H1 (cell line): ENCODE results near the gene SCN7A. TPM values are rescaled to one million over a fixed set of nuclear protein-coding genes. Genes with fewer than 3 reads are reported as not detected.

Experiments used
- CTCF ChIA-PET: fragments of 300-600 bp; sonication (Branson Sonifier 250); formaldehyde crosslinking; loops from one replicate; lab custom pipeline; 2021; ENCODE audit not compliant: partially characterized antibody; lab: Charles Lee
- POLR2A ChIA-PET: fragments of 300-600 bp; sonication (Branson Sonifier 250); formaldehyde crosslinking; loops from one replicate; lab custom pipeline; 2021; ENCODE audit warnings: inconsistent platforms; ENCODE audit not compliant: partially characterized antibody; lab: Charles Lee
- DNase-seq, 2 experiments: peaks; one replicate each; pipeline versions ENCODE4 v3.0.0 to v3.0.0-alpha.2; 2010 to 2022; ENCODE audit warnings: low spot score in 2 of 2, low read depth in 1 of 2, mixed read lengths in 1 of 2
- FAIRE-seq: peaks from 2 replicates; lab custom pipeline; 2011; peaks lifted over from hg19 to GRCh38; lab: Jason Lieb, UNC
- H2AFZ ChIP-seq: 2 replicates; pipeline ENCODE4 v1.8.1; 2012; ENCODE audit warnings: low read length, inconsistent platforms
- H2AK5ac ChIP-seq: 2 replicates; pipeline ENCODE4 v1.6.1; 2013; ENCODE audit warnings: low read depth, low read length
- H2BK120ac ChIP-seq: replicated peaks from 2 replicates; pipeline ENCODE3; 2013; ENCODE audit warnings: low read depth, low read length, inconsistent platforms
- H2BK12ac ChIP-seq: 2 replicates; pipeline ENCODE4 v1.6.1; 2013; ENCODE audit warnings: low read depth, low read length
- H2BK15ac ChIP-seq: 2 replicates; pipeline ENCODE4 v1.6.1; 2013; ENCODE audit warnings: low read length
- H2BK20ac ChIP-seq: 2 replicates; pipeline ENCODE4 v1.6.1; 2013; ENCODE audit warnings: low read length
- H2BK5ac ChIP-seq: 2 replicates; pipeline ENCODE4 v1.6.1; 2013; ENCODE audit warnings: low read depth, low read length
- H3K14ac ChIP-seq: 2 replicates; pipeline ENCODE4 v1.6.1; 2013; ENCODE audit warnings: inconsistent platforms; ENCODE audit not compliant: insufficient read length
- H3K18ac ChIP-seq: 2 replicates; pipeline ENCODE4 v1.6.1; 2013; ENCODE audit warnings: low read length; ENCODE audit errors: extremely low read depth
- H3K23ac ChIP-seq: 2 replicates; pipeline ENCODE4 v1.6.1; 2013; ENCODE audit warnings: inconsistent platforms; ENCODE audit not compliant: insufficient read length
- H3K23me2 ChIP-seq: 2 replicates; pipeline ENCODE4 v1.6.1; 2013; ENCODE audit warnings: low read depth, low read length
- H3K27ac ChIP-seq: 2 replicates; pipeline ENCODE4 v1.6.1; 2011; ENCODE audit warnings: low read depth, low read length, inconsistent platforms
- H3K27me3 ChIP-seq, 4 experiments: replicated peaks in 1 of 4; 1 replicate in 1 of 4; 2 replicates in 3 of 4; pipeline versions ENCODE4 v1.6.1 to v1.8.1; 2011 to 2013; ENCODE audit warnings: low read length in 3 of 4, mild to moderate bottlenecking in 3 of 4, inconsistent platforms in 2 of 4, mixed read lengths in 2 of 4, moderate library complexity in 1 of 4; ENCODE audit not compliant: control insufficient read depth in 3 of 4, insufficient read depth in 3 of 4; ENCODE audit errors: extremely low read depth in 1 of 4
- H3K36me3 ChIP-seq, 4 experiments: 2 replicates each; pipeline versions ENCODE4 v1.6.1 to v1.8.1; 2011 to 2013; ENCODE audit warnings: mild to moderate bottlenecking in 4 of 4, low read length in 3 of 4, moderate library complexity in 2 of 4, control low read depth in 1 of 4, inconsistent platforms in 1 of 4; ENCODE audit not compliant: insufficient read depth in 4 of 4, control insufficient read depth in 2 of 4
- H3K4ac ChIP-seq: replicated peaks from 2 replicates; pipeline ENCODE3; 2013; ENCODE audit warnings: low read length, low read depth, mixed read lengths, inconsistent platforms; ENCODE audit not compliant: insufficient read length
- H3K4me1 ChIP-seq, 4 experiments: replicated peaks in 1 of 4; 1 replicate in 1 of 4; 2 replicates in 3 of 4; pipeline versions ENCODE4 v1.6.1 to v1.8.1; 2011 to 2013; ENCODE audit warnings: low read length in 3 of 4, inconsistent platforms in 2 of 4, mixed read lengths in 1 of 4; ENCODE audit not compliant: insufficient read depth in 4 of 4, control insufficient read depth in 3 of 4
- H3K4me2 ChIP-seq, 2 experiments: 2 replicates each; pipeline versions ENCODE4 v1.6.1 to v1.8.1; 2011 to 2013; ENCODE audit warnings: low read depth in 2 of 2, low read length in 2 of 2, control low read depth in 1 of 2, inconsistent platforms in 1 of 2, mild to moderate bottlenecking in 1 of 2; ENCODE audit not compliant: insufficient read depth in 1 of 2
- H3K4me3 ChIP-seq, 4 experiments: fragments of 200-600, 300-600 bp in 1 of 4; sonication (generic), shearing (Covaris generic), sonication (Bioruptor Twin) in 1 of 4; 2 replicates each; pipeline versions ENCODE4 v1.5.1 to v1.8.1; 2011 to 2016; ENCODE audit warnings: low read length in 4 of 4, low read depth in 3 of 4, control low read depth in 2 of 4, inconsistent platforms in 2 of 4, mild to moderate bottlenecking in 2 of 4, mixed read lengths in 1 of 4, moderate library complexity in 1 of 4; ENCODE audit not compliant: insufficient read depth in 2 of 4; ENCODE audit errors: extremely low read depth in 1 of 4
- H3K56ac ChIP-seq: replicated peaks from 2 replicates; pipeline ENCODE3; 2013; ENCODE audit warnings: low read depth, mild to moderate bottlenecking, mixed read lengths, low read length, inconsistent platforms; ENCODE audit not compliant: insufficient read length
- H3K79me1 ChIP-seq: 2 replicates; pipeline ENCODE4 v1.6.1; 2013; ENCODE audit warnings: low read depth, low read length, control low read depth
- H3K79me2 ChIP-seq, 2 experiments: 2 replicates each; pipeline versions ENCODE4 v1.6.1 to v1.8.1; 2012 to 2013; ENCODE audit warnings: low read length in 2 of 2, mild to moderate bottlenecking in 2 of 2, inconsistent platforms in 1 of 2; ENCODE audit not compliant: insufficient read depth in 2 of 2, control insufficient read depth in 1 of 2
- H3K9ac ChIP-seq, 4 experiments: replicated peaks in 1 of 4; 1 replicate in 1 of 4; 2 replicates in 3 of 4; pipeline versions ENCODE4 v1.6.1 to v1.8.1; 2011 to 2013; ENCODE audit warnings: low read depth in 3 of 4, low read length in 3 of 4, control low read depth in 2 of 4, mild to moderate bottlenecking in 2 of 4, moderate library complexity in 2 of 4, inconsistent platforms in 1 of 4; ENCODE audit errors: extremely low read depth in 1 of 4
- H3K9me3 ChIP-seq, 2 experiments: 2 replicates each; pipeline versions ENCODE4 v1.6.1 to v1.8.1; 2012 to 2013; ENCODE audit warnings: mild to moderate bottlenecking in 2 of 2, moderate library complexity in 2 of 2, control low read depth in 1 of 2, inconsistent platforms in 1 of 2, low read depth in 1 of 2, low read length in 1 of 2, mixed read lengths in 1 of 2; ENCODE audit not compliant: insufficient read depth in 2 of 2
- H4K20me1 ChIP-seq, 2 experiments: replicated peaks in 1 of 2; 2 replicates each; pipeline versions ENCODE3 to v1.8.1; 2011 to 2013; ENCODE audit warnings: inconsistent platforms in 2 of 2, low read length in 2 of 2, mild to moderate bottlenecking in 1 of 2; ENCODE audit not compliant: insufficient read depth in 2 of 2, control insufficient read depth in 1 of 2
- H4K5ac ChIP-seq: 2 replicates; pipeline ENCODE4 v1.6.1; 2013; ENCODE audit warnings: low read length, low read depth, mixed read lengths, inconsistent platforms; ENCODE audit not compliant: insufficient read length
- H4K8ac ChIP-seq: 2 replicates; pipeline ENCODE4 v1.8.0; 2013; ENCODE audit warnings: mild to moderate bottlenecking, moderate library complexity, low read length, inconsistent platforms; ENCODE audit not compliant: insufficient read depth; ENCODE audit errors: extremely low read depth
- H4K91ac ChIP-seq: replicated peaks from 2 replicates; pipeline ENCODE3; 2013; ENCODE audit warnings: low read length, mixed read lengths, inconsistent platforms; ENCODE audit not compliant: insufficient read length
- CBX8 ChIP-seq: fragments of 300-800, 300-1000 bp; sonication (generic); IDR thresholded peaks from 2 replicates; pipeline ENCODE4 v1.7.1; 2016; ENCODE audit warnings: low read depth, low read length, borderline replicate concordance
- CEBPB ChIP-seq: IDR thresholded peaks from 2 replicates; pipeline ENCODE4 v1.6.1; 2012; ENCODE audit warnings: low read depth, low read length
- CHD1 ChIP-seq: IDR thresholded peaks from 2 replicates; pipeline ENCODE4 v1.6.1; 2012; ENCODE audit warnings: low read depth, low read length, improper control_type of control experiment
- EZH2 ChIP-seq: fragments of 200-600 bp; sonication (generic); IDR thresholded peaks from 2 replicates; pipeline ENCODE4 v1.7.1; 2012; ENCODE audit warnings: low read depth, mild to moderate bottlenecking, moderate library complexity, low read length, inconsistent platforms; ENCODE audit not compliant: severe bottlenecking
- HDAC6 ChIP-seq: IDR thresholded peaks from one replicate; pipeline ENCODE4 v1.7.1; 2012; ENCODE audit warnings: low read depth, mild to moderate bottlenecking, inconsistent platforms, low read length, moderate library complexity
- NANOG ChIP-seq: IDR thresholded peaks from 2 replicates; pipeline ENCODE4 v1.6.1; 2011; ENCODE audit warnings: low read length, low read depth, mild to moderate bottlenecking, inconsistent platforms; ENCODE audit not compliant: insufficient read depth, poor library complexity, severe bottlenecking
- POLR2A ChIP-seq, 2 experiments: IDR thresholded peaks; 1 replicate in 1 of 2; 2 replicates in 1 of 2; pipeline ENCODE4 v1.6.1; 2011; ENCODE audit warnings: low read depth in 2 of 2, low read length in 2 of 2, mild to moderate bottlenecking in 2 of 2; ENCODE audit errors: control extremely low read depth in 1 of 2
- RAD21 ChIP-seq, 2 experiments: IDR thresholded peaks in 1 of 2; conservative IDR thresholded peaks in 1 of 2; 2 replicates each; pipeline ENCODE4 v1.6.1; 2011; ENCODE audit warnings: low read depth in 2 of 2, low read length in 2 of 2, improper control_type of control experiment in 1 of 2, inconsistent platforms in 1 of 2, mild to moderate bottlenecking in 1 of 2, moderate library complexity in 1 of 2
- RNF2 ChIP-seq: fragments of 200-900, 300-1000 bp; sonication (generic); IDR thresholded peaks from 2 replicates; pipeline ENCODE4 v1.7.1; 2016; ENCODE audit warnings: borderline replicate concordance, low read depth, mild to moderate bottlenecking, antibody characterized with exemption, low read length; ENCODE audit not compliant: poor library complexity, severe bottlenecking; ENCODE audit errors: missing control alignments
- SIRT6 ChIP-seq: IDR thresholded peaks from one replicate; pipeline ENCODE4 v1.7.1; 2012; ENCODE audit warnings: low read length, inconsistent platforms
- SIX5 ChIP-seq: IDR thresholded peaks from 2 replicates; pipeline ENCODE4 v1.6.1; 2011; ENCODE audit warnings: mild to moderate bottlenecking, low read depth, low read length
- SP4 ChIP-seq: IDR thresholded peaks from 2 replicates; pipeline ENCODE4 v1.6.1; 2012; ENCODE audit warnings: low read length, inconsistent platforms
- TAF1 ChIP-seq: IDR thresholded peaks from 2 replicates; pipeline ENCODE4 v1.6.1; 2011; ENCODE audit warnings: mild to moderate bottlenecking, low read depth, low read length
- TEAD4 ChIP-seq: IDR thresholded peaks from 2 replicates; pipeline ENCODE4 v1.6.1; 2012; ENCODE audit warnings: low read depth, low read length, inconsistent platforms, mixed read lengths
- WGBS, 2 experiments: shearing (Covaris generic) in 1 of 2; methylation state at CpG; one replicate each; pipeline versions ENCODE4 v1.1.6 to v1.1.7; 2013 to 2015; ENCODE audit warnings: low lambda C conversion rate in 2 of 2, mixed read lengths in 2 of 2, inconsistent platforms in 1 of 2, low coverage in 1 of 2, missing lambda C conversion rate in 1 of 2; ENCODE audit not compliant: insufficient replicate concordance in 2 of 2, insufficient coverage in 1 of 2, insufficient read length in 1 of 2; ENCODE audit errors: extremely low coverage in 1 of 2, missing lambda C conversion rate in 1 of 2; 5-methylcytosine and 5-hydroxymethylcytosine counted together
- polyA plus RNA-seq, 7 experiments: library from polyadenylated mRNA; depleted of rRNA in 3 of 7; stranded (reverse) in 5 of 7; unstranded in 2 of 7; fragments of >200 nt in 5 of 7; fragments of 200-250 nt in 2 of 7; gene quantifications; 1 replicate in 5 of 7; 2 replicates in 1 of 7; 4 replicates in 1 of 7; pipeline versions ENCODE4 v1.2.1 to v1.2.3, GENCODE V29; 2011 to 2013; ENCODE audit warnings: missing spikeins in 2 of 7, mixed read lengths in 2 of 7
- total RNA-seq: library from RNA; stranded (reverse); fragmentation: NEBNext Ultra II Directional; extraction: Animal tissue kit (Norgen Biotek cat#: 25700); gene quantifications from 2 replicates; pipeline ENCODE4 v1.2.1, GENCODE V29; 2021

The SCN7A gene
- total and polyA plus RNA-seq, 2 of the 8 experiments (the other 6 are each of a cell fraction or from before 2014, with no cell fraction given) = 0.09 to 0.19 TPM

- Histone ChIP-seq H3K4me3 (no peak overlapping the region), H3K23me2 (no peaks in the 10 kb centered on the region), H3K79me1 (no peaks in the 10 kb centered on the region), H4K20me1 (no peaks in the 10 kb centered on the region), H2BK12ac (no peak overlapping the region), H4K91ac (no peak overlapping the region), H2BK15ac (no peak overlapping the region), H4K8ac (no peak overlapping the region), H2AFZ (peak overlapping the region; percentile 84), H3K79me2 (no peaks in the 10 kb centered on the region), H3K27me3 (no peaks in the 10 kb centered on the region), H3K4ac (no peak overlapping the region), H4K5ac (no peak overlapping the region), H3K36me3 (no peaks in the 10 kb centered on the region), H3K18ac (no peak overlapping the region), H2BK5ac (no peak overlapping the region), H3K56ac (no peak overlapping the region), H3K4me1 (no peaks in the 10 kb centered on the region), H3K14ac (no peak overlapping the region), H3K9ac (no peak overlapping the region), H2AK5ac (no peak overlapping the region), H3K23ac (no peak overlapping the region), H3K27ac (no peak overlapping the region), H2BK120ac (no peak overlapping the region), H3K4me2 (no peak overlapping the region), H2BK20ac (no peak overlapping the region), H3K9me3 (no peaks in the 10 kb centered on the region)
- 89% methylated on average over 5 of the region's 5 CpGs; no CpG with 5 or more reads in 1 of the 2 experiments for WGBS, 2 experiments
- POLR2A ChIA-PET = no interaction called here
- no peak for FAIRE-seq
- no peak for DNase-seq
- CTCF ChIA-PET = interaction anchor here (0.7 to 1.5 kb wide), 13 partner anchors 14 to 879 kb away, joined by 3 to 13 read pairs (median 3); no protein-coding TSS in a partner anchor
- TF ChIP-seq TEAD4 (no peak), CEBPB (no peak), SIX5 (no peak), HDAC6 (no peak), NANOG (no peak), SIRT6 (no peak), SP4 (no peak), EZH2 (no peak), CBX8 (no peak), RAD21 (IDR thresholded peaks at IDR 0.05 in 1 of 2, conservative IDR thresholded peaks at IDR 0.05 in 1 of 2; ENCODE audit: low read depth in 2 of 2, low read length in 2 of 2) (no peak), POLR2A (IDR thresholded peaks at IDR 0.05; ENCODE audit: control extremely low read depth in 1 of 2, low read depth in 2 of 2, low read length in 2 of 2) (no peak), RNF2 (no peak), CHD1 (no peak), TAF1 (no peak)
Observed at GRCh38 chr2:166418853-166419615, 75.0 kb downstream of the SCN7A start.
